A549 (cell line): Measurements from ENCODE around the gene ETAA1.

ENCODE experiments used
- CHD2 ChIP-seq: fragments of 150-350 bp; IDR thresholded peaks from 2 replicates; pipeline ENCODE4 v1.6.1; 2014; ENCODE audit warnings: low read length; ENCODE audit not compliant: partially characterized antibody
- CTCF ChIP-seq: fragments of >200 bp; sonication (Bioruptor Twin); formaldehyde crosslinking; IDR thresholded peaks from 3 replicates; pipeline ENCODE4 v1.5.1; 2016
- MYC ChIP-seq: IDR thresholded peaks from 2 replicates; pipeline ENCODE4 v1.6.1; 2012; ENCODE audit warnings: mild to moderate bottlenecking, inconsistent platforms, low read length, improper control_type of control experiment, borderline replicate concordance

DNA sequence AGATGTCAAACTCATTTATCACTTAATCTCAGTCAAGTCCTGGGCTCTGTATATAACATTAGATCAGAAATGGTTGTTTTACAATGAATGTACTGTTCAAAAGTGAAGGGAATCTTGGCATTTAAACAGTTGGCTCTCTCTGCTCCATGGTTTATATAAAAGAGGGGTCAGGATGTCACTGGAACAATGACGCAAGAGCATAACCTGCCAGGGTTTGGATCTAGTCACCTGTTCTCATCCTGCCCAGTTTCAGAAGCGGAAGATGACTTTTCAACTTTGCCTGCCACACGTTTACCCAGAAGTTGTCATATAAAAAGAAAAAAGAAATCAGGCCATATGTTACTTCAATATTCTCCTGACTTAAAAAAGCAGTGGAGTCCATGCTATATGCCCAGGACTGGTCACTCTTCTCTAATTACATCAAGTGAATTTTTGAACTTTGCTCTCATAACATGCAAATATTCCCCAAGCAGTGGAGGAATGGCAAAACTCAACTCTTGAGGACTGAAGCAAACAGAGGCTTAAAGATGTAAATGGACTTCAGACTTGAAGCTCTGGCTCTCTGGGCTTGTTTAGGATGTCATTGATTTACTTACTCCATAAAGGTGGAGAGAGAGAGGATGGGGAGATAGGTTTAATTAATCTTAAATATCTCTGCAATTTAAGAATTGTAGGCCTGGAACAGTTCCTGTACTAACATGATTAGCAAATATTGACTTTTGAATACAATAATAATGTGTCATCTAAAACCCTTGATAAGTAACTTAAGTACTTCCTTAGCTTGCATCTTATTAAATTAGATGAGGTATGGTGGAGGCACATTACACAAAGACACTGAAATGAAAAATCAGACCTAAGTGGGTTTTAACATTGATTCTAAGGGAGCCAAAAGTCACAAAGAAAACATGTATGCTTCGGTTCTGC is 58.3 kb downstream of the ETAA1 start:
- TF ChIP-seq MYC (no peak), CTCF (no peak), CHD2 (no peak)
